A549 (cell line): ENCODE data around the gene MED27. TPM values are rescaled to one million over a fixed set of nuclear protein-coding genes. Genes with fewer than 3 reads are reported as not detected.

Experiments used
- ATAC-seq, 2 experiments: fragments of 200-7000 bp in 1 of 2; fragments of >200 bp in 1 of 2; cut with Nextera tagmentation in 1 of 2; cut with Tn5 transposase in 1 of 2; 3 replicates each; pipeline versions ENCODE4 v1.8.0 to v1.9.1; 2018 to 2020; ENCODE audit warnings: mild to moderate bottlenecking in 1 of 2, moderate library complexity in 1 of 2
- CTCF ChIA-PET: fragments of 300-600 bp; sonication (Branson Sonifier 250); formaldehyde crosslinking; extraction: SDS; loops from one replicate; lab custom pipeline; 2021; ENCODE audit warnings: antibody characterized with exemption, inconsistent platforms; lab: Yijun Ruan, JAX
- POLR2A ChIA-PET: fragments of 350-600 bp; formaldehyde crosslinking; extraction: SDS; loops from one replicate; lab custom pipeline; 2021; ENCODE audit warnings: antibody characterized with exemption, inconsistent platforms; lab: Yijun Ruan, JAX
- DNase-seq, 2 experiments: peaks; one replicate each; pipeline versions ENCODE4 v3.0.0 to v3.0.0-alpha.2; 2011 to 2016; ENCODE audit warnings: low read depth in 1 of 2, low spot score in 1 of 2
- FAIRE-seq: peaks from 2 replicates; lab custom pipeline; 2011; peaks lifted over from hg19 to GRCh38; lab: Jason Lieb, UNC
- H3K27ac ChIP-seq, 2 experiments: fragments of >200 bp; sonication (Bioruptor Twin); formaldehyde crosslinking; 3 replicates each; pipeline ENCODE4 v1.5.1; 2016 to 2017
- H3K4me1 ChIP-seq: fragments of >200 bp; sonication (Bioruptor Twin); formaldehyde crosslinking; 3 replicates; pipeline ENCODE4 v1.6.1; 2016
- H3K4me2 ChIP-seq: fragments of >200 bp; sonication (Bioruptor Twin); formaldehyde crosslinking; 3 replicates; pipeline ENCODE4 v1.6.1; 2016
- H3K4me3 ChIP-seq: fragments of >200 bp; sonication (Bioruptor Twin); formaldehyde crosslinking; 3 replicates; pipeline ENCODE4 v1.5.1; 2016
- H3K9me3 ChIP-seq: fragments of >200 bp; sonication (Bioruptor Twin); formaldehyde crosslinking; 3 replicates; pipeline ENCODE4 v1.6.1; 2016
- BHLHE40 ChIP-seq: IDR thresholded peaks from 2 replicates; pipeline ENCODE4 v1.6.1; 2012; ENCODE audit warnings: low read depth, low read length, inconsistent platforms
- CBX2 ChIP-seq: fragments of 200-600 bp; sonication (generic); IDR thresholded peaks from 2 replicates; pipeline ENCODE4 v1.6.1; 2016; ENCODE audit warnings: low read depth, mild to moderate bottlenecking, borderline replicate concordance
- CEBPB ChIP-seq, 2 experiments: fragments of >200 bp in 1 of 2; sonication (Bioruptor Twin) in 1 of 2; formaldehyde crosslinking in 1 of 2; IDR thresholded peaks; 2 replicates each; pipeline ENCODE4 v1.6.1; 2012 to 2016
- CHD2 ChIP-seq: fragments of 150-350 bp; IDR thresholded peaks from 2 replicates; pipeline ENCODE4 v1.6.1; 2014; ENCODE audit warnings: low read length; ENCODE audit not compliant: partially characterized antibody
- EHMT2 ChIP-seq: fragments of 200-600 bp; sonication (generic); IDR thresholded peaks from 2 replicates; pipeline ENCODE4 v1.6.1; 2016; ENCODE audit warnings: antibody characterized with exemption, low read depth, mild to moderate bottlenecking, moderate library complexity
- EP300 ChIP-seq, 2 experiments: fragments of >200 bp; sonication (Bioruptor Twin); formaldehyde crosslinking; IDR thresholded peaks; 2 replicates in 1 of 2; 3 replicates in 1 of 2; pipeline ENCODE4 v1.6.1; 2016 to 2017
- ESRRA ChIP-seq: fragments of 150-350 bp; IDR thresholded peaks from 2 replicates; pipeline ENCODE4 v1.6.1; 2014; ENCODE audit warnings: mild to moderate bottlenecking, low read length, borderline replicate concordance
- FOSL2 ChIP-seq, 2 experiments: fragments of 450-650 bp in 1 of 2; fragments of >200 bp in 1 of 2; sonication (Bioruptor Twin) in 1 of 2; formaldehyde crosslinking; IDR thresholded peaks; 2 replicates each; pipeline versions ENCODE4 v1.5.0 to v1.6.1; 2016 to 2020; ENCODE audit warnings: mild to moderate bottlenecking in 1 of 2, moderate library complexity in 1 of 2
- GATA3 ChIP-seq: IDR thresholded peaks from 2 replicates; pipeline ENCODE4 v1.6.1; 2012; ENCODE audit warnings: borderline replicate concordance
- HOXB13 ChIP-seq: fragments of 250-450 bp; sonication (Bioruptor Pico); IDR thresholded peaks from 2 replicates; pipeline ENCODE4 v1.5.0; 2020; ENCODE audit warnings: low read depth, mild to moderate bottlenecking, moderate library complexity
- KDM5A ChIP-seq: fragments of 200-600 bp; sonication (generic); IDR thresholded peaks from 2 replicates; pipeline ENCODE4 v1.6.1; 2016; ENCODE audit warnings: antibody characterized with exemption, mild to moderate bottlenecking
- MAFK ChIP-seq: fragments of 450-650 bp; IDR thresholded peaks from 2 replicates; pipeline ENCODE4 v1.6.1; 2014; ENCODE audit not compliant: partially characterized antibody
- NFE2L2 ChIP-seq: fragments of 150-350 bp; conservative IDR thresholded peaks from 2 replicates; pipeline ENCODE4 v1.6.1; 2014; ENCODE audit warnings: low read length
- NR3C1 ChIP-seq: fragments of >200 bp; sonication (Bioruptor Twin); formaldehyde crosslinking; IDR thresholded peaks from 3 replicates; pipeline ENCODE4 v1.6.1; 2017
- PHF8 ChIP-seq: fragments of 200-600 bp; sonication (generic); IDR thresholded peaks from 2 replicates; pipeline ENCODE4 v1.6.1; 2016; ENCODE audit warnings: low read depth, mild to moderate bottlenecking, antibody characterized with exemption, moderate library complexity, borderline replicate concordance
- RCOR1 ChIP-seq: fragments of 150-350 bp; IDR thresholded peaks from 2 replicates; pipeline ENCODE4 v1.6.1; 2014; ENCODE audit warnings: antibody characterized with exemption, low read length, low read depth
- TFCP2L1 ChIP-seq: fragments of 250-450 bp; sonication (Bioruptor Pico); IDR thresholded peaks from 2 replicates; pipeline ENCODE4 v1.5.0; 2021; ENCODE audit warnings: mild to moderate bottlenecking
- TP53 ChIP-seq: fragments of 250-450 bp; sonication (Bioruptor Pico); IDR thresholded peaks from 2 replicates; pipeline ENCODE4 v1.5.0; 2021; ENCODE audit warnings: mild to moderate bottlenecking, moderate library complexity
- WGBS: methylation state at CpG from one replicate; pipeline ENCODE4 v1.1.6; 2017; ENCODE audit errors: missing lambda C conversion rate; 5-methylcytosine and 5-hydroxymethylcytosine counted together
- polyA plus RNA-seq, 4 experiments: library from polyadenylated mRNA; depleted of rRNA in 3 of 4; stranded (reverse); fragments of >200 nt; fragmentation: RNase III in 1 of 4; extraction: RNeasy Plus Mini Kit Qiagen cat#74134 plus additional on column Dnase treatment in 1 of 4; gene quantifications; 2 replicates in 3 of 4; 3 replicates in 1 of 4; pipeline ENCODE4 v1.2.3, GENCODE V29; 2011 to 2017
- TF ChIP-seq, protein P1 (sequence below): fragments of >200 bp; sonication (Bioruptor Twin); formaldehyde crosslinking; IDR thresholded peaks from 2 replicates; pipeline ENCODE4 v1.6.1; 2016
- TF ChIP-seq, protein P2 (sequence below): fragments of 250-450 bp; sonication (Bioruptor Pico); IDR thresholded peaks from 2 replicates; pipeline ENCODE4 v1.5.0; 2020; ENCODE audit warnings: low read depth, mild to moderate bottlenecking, moderate library complexity
- TF ChIP-seq, protein P3 (sequence below): fragments of 450-650 bp; IDR thresholded peaks from 2 replicates; pipeline ENCODE4 v1.6.1; 2014; ENCODE audit warnings: antibody characterized with exemption
- TF ChIP-seq, protein P4 (sequence below): IDR thresholded peaks from 2 replicates; pipeline ENCODE4 v1.6.1; 2012
- TF ChIP-seq, protein P5 (sequence below): fragments of 250-450 bp; sonication (Bioruptor Pico); IDR thresholded peaks from 2 replicates; pipeline ENCODE4 v1.5.0; 2021; ENCODE audit warnings: mild to moderate bottlenecking, moderate library complexity, borderline replicate concordance

Gene MED27
- polyA plus RNA-seq, 2 of the 4 experiments (the other 2 are of a cell fraction) = 24.2 to 37.8 TPM

DNA sequence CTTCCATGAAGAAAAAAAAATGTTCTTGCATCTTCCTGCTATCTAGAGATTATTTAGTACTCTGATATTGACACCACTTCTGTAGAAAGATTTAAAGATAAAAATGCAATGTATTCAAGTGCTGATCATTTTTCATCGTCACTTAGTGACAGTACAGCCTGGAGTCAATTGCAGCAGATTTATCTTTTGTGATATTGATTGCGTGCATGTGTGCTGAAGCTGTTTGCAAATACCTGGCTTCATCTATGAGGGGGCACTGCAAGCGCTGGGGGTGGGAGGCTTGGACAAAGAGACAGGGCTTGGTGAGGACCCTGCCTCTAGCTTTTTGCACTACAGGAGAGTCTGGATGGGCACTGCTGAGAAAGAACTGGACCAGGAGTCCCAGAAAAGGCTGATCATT, 38.0 kb upstream of the MED27 start:
- ATAC-seq (no peak), FAIRE-seq (no peak), DNase-seq (no peak)
- CTCF ChIA-PET = interaction anchor here (0.9 to 1.7 kb wide), 2 partner anchors 11 to 163 kb away, joined by 3 to 4 read pairs; no protein-coding TSS in a partner anchor
- no peak overlapping the region for H3K4me2 ChIP-seq
- 0 out of 3 replicates have a peak, but pooled peaks cover 2% of the 10 kb centered on the region for H3K9me3 ChIP-seq
- no peaks in the 10 kb centered on the region for H3K4me1 ChIP-seq
- WGBS = 26% methylated on average over 3 of the region's 3 CpGs
- POLR2A ChIA-PET = no interaction called here
- H3K27ac ChIP-seq = no peak overlapping the region
- TF ChIP-seq PHF8 (no peak), GATA3 (no peak), EHMT2 (no peak), TP53 (no peak), FOSL2 (IDR thresholded peaks at IDR 0.05) (no peak), FOSL2 (CRISPR knock-in tag; IDR thresholded peaks at IDR 0.05) (no peak), CBX2 (no peak), BHLHE40 (no peak), NFE2L2 (no peak), TFCP2L1 (no peak), KDM5A (no peak), EP300 (IDR thresholded peaks at IDR 0.05) (no peak), NR3C1 (no peak)
- TF ChIP-seq, protein P1, sequence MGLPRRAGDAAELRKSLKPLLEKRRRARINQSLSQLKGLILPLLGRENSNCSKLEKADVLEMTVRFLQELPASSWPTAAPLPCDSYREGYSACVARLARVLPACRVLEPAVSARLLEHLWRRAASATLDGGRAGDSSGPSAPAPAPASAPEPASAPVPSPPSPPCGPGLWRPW = no peak
- TF ChIP-seq, protein P2, sequence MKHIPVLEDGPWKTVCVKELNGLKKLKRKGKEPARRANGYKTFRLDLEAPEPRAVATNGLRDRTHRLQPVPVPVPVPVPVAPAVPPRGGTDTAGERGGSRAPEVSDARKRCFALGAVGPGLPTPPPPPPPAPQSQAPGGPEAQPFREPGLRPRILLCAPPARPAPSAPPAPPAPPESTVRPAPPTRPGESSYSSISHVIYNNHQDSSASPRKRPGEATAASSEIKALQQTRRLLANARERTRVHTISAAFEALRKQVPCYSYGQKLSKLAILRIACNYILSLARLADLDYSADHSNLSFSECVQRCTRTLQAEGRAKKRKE (CRISPR knock-in tag) = no peak
- TF ChIP-seq, protein P3, sequence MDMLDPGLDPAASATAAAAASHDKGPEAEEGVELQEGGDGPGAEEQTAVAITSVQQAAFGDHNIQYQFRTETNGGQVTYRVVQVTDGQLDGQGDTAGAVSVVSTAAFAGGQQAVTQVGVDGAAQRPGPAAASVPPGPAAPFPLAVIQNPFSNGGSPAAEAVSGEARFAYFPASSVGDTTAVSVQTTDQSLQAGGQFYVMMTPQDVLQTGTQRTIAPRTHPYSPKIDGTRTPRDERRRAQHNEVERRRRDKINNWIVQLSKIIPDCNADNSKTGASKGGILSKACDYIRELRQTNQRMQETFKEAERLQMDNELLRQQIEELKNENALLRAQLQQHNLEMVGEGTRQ = no peak
- TF ChIP-seq, all 56 proteins: peak for 0
- no peak overlapping the region for H3K4me3 ChIP-seq

DNA sequence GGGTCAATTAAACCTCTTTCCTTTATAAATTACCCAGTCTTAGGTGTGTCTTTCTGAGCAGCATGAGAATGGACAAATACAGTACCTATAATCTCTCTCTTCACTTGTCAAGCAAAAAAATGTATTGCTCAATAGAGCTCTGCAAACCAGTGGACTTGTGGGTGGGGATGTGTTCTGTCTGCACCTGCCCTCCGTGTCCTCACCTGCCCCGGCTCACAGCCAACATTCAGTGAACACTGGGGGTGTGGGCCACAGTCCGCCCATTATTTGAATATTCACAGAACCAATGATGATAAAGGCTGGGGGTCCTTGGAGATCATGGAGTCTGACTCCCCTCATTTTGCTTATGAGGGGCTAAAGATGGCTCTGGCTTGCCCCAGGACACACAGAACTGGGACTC, 36.9 kb upstream of the MED27 start:
- Histone ChIP-seq H3K4me2 (no peak overlapping the region), H3K4me3 (no peak overlapping the region), H3K27ac (no peak overlapping the region), H3K4me1 (no peaks in the 10 kb centered on the region), H3K9me3 (0 out of 3 replicates have a peak, but pooled peaks cover 2% of the 10 kb centered on the region)
- ChIA-PET CTCF (interaction anchor here (1.7 kb wide), 1 partner anchor 10 kb away, joined by 4 read pairs; no protein-coding TSS in a partner anchor), POLR2A (no interaction called here)
- TF ChIP-seq ESRRA (no peak), CHD2 (no peak), HOXB13 (CRISPR knock-in tag) (no peak), CBX2 (no peak), NFE2L2 (no peak), BHLHE40 (no peak), CEBPB (IDR thresholded peaks at IDR 0.05) (no peak), RCOR1 (no peak), MAFK (no peak)
- TF ChIP-seq, protein P4, sequence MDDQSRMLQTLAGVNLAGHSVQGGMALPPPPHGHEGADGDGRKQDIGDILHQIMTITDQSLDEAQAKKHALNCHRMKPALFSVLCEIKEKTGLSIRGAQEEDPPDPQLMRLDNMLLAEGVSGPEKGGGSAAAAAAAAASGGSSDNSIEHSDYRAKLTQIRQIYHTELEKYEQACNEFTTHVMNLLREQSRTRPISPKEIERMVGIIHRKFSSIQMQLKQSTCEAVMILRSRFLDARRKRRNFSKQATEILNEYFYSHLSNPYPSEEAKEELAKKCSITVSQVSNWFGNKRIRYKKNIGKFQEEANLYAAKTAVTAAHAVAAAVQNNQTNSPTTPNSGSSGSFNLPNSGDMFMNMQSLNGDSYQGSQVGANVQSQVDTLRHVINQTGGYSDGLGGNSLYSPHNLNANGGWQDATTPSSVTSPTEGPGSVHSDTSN = no peak
- TF ChIP-seq, protein P5, sequence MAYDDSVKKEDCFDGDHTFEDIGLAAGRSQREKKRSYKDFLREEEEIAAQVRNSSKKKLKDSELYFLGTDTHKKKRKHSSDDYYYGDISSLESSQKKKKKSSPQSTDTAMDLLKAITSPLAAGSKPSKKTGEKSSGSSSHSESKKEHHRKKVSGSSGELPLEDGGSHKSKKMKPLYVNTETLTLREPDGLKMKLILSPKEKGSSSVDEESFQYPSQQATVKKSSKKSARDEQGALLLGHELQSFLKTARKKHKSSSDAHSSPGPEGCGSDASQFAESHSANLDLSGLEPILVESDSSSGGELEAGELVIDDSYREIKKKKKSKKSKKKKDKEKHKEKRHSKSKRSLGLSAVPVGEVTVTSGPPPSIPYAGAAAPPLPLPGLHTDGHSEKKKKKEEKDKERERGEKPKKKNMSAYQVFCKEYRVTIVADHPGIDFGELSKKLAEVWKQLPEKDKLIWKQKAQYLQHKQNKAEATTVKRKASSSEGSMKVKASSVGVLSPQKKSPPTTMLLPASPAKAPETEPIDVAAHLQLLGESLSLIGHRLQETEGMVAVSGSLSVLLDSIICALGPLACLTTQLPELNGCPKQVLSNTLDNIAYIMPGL = no peak
- FAIRE-seq (no peak), ATAC-seq (no peak), DNase-seq (no peak)
- 2% methylated on average over 3 of the region's 3 CpGs for WGBS
